Measurements from ENCODE around the gene ADK. TPM values are rescaled to one million over a fixed set of nuclear protein-coding genes. Genes with fewer than 3 reads are reported as not detected.

ADK gene
- total and polyA plus RNA-seq, 7 experiments from 2014 or later: 20.7 to 43.8 (median 25.3) TPM

DNA sequence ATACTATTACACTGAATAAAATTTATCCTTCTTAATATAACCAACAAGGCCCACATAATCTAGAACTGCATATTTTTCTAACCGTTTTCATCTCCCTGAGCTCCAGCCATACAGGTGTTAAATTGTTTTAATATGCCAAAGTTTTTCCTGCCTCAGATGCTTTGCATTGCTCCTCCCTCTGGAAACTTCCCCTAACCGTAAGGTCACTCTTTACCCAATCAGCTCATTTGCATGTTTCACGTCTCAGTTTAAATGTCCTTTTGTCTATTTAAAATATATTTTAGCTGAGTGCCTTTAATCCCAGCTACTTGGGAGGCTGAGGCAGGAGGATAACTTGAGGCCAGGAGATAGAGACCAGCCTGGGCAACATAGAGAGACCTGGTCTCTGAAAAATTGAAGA is 228.5 kb downstream of the ADK start:
- peaks cover 7 to 31% of the 10 kb centered on the region in 2 donors for H3K4me1 ChIP-seq (ENCODE audit: control insufficient read depth in 2 of 2, insufficient read depth in 2 of 2, low read length in 2 of 2)

DNA sequence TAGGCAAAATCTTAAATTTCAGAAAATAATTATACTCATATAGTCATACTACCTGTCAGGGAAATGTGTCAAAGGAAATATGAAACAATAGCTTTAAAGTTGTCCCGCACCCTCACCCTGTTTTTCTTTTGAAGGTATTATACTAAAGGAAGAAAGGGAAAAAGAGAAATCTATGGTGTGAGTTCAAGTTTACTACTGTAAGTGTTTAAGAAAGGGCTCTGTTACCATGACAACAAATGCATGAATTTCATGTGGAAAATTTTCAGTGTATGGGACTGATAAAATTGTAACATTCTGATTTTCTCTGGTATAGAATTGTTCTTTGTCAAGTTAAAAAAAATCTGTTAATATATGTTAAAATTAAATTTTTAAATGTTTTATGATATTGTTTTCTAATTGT is 229.8 kb downstream of the ADK start:
- H3K4me1 ChIP-seq (ENCODE audit: control insufficient read depth in 2 of 2, insufficient read depth in 2 of 2, low read length in 2 of 2): peaks cover 7 to 35% of the 10 kb centered on the region in 2 donors
- Mint-ChIP-seq H3K9me3 (peaks cover 0 to 3% (median 0%) of the 10 kb centered on the region in 11 donors), H3K27me3 (no peaks in the 10 kb centered on the region), H3K27ac (peak overlapping the region in 1 of 9 donors; percentile 82), H3K36me3 (peaks cover 3 to 23% (median 7%) of the 10 kb centered on the region in 5 donors), H3K4me3 (peak overlapping the region in 1 of 10 donors; percentile 46), H3K4me1 (peaks cover 21 to 62% (median 41%) of the 10 kb centered on the region in 7 donors)
- no peaks in the 10 kb centered on the region for H3K27me3 ChIP-seq (ENCODE audit: control insufficient read depth in 2 of 2, insufficient read depth in 2 of 2, low read length in 2 of 2)
- H3K27ac ChIP-seq (ENCODE audit: low read depth, low read length): no peak overlapping the region
- H3K4me3 ChIP-seq (ENCODE audit: low read length): no peak overlapping the region
- intact Hi-C loops (cut with micrococcal nuclease): no loop called here
- ChIA-PET CTCF (no interaction called here), POLR2A (interaction anchor here (0.7 kb wide), 1 partner anchor 60 kb away, joined by 3 read pairs; no protein-coding TSS in a partner anchor)
- H3K36me3 ChIP-seq (ENCODE audit: control insufficient read depth in 2 of 3, insufficient read depth in 3 of 3, low read length in 3 of 3): no peaks in the 10 kb centered on the region
- DNase-seq (peak in 1 of 9 donors; percentile 29), ATAC-seq (no peak)
- no peaks in the 10 kb centered on the region for H3K9me3 ChIP-seq (ENCODE audit: control insufficient read depth in 2 of 3, low read length in 3 of 3)

More for the DNA sequence above, 228.5 kb downstream of the ADK start:
- no peaks in the 10 kb centered on the region for H3K9me3 Mint-ChIP-seq
- no peak overlapping the region for H3K4me3 Mint-ChIP-seq
- no peak overlapping the region for H3K4me3 ChIP-seq (ENCODE audit: low read length)
- H3K9me3 ChIP-seq (ENCODE audit: control insufficient read depth in 2 of 3, low read length in 3 of 3): no peaks in the 10 kb centered on the region
- CTCF ChIA-PET: no interaction called here
- no peaks in the 10 kb centered on the region for H3K27me3 ChIP-seq (ENCODE audit: control insufficient read depth in 2 of 2, insufficient read depth in 2 of 2, low read length in 2 of 2)
- H3K27ac ChIP-seq (ENCODE audit: low read depth, low read length): no peak overlapping the region
- POLR2A ChIA-PET: no interaction called here
- H3K36me3 ChIP-seq (ENCODE audit: control insufficient read depth in 2 of 3, insufficient read depth in 3 of 3, low read length in 3 of 3): no peaks in the 10 kb centered on the region
- DNase-seq: no peak
- H3K27ac Mint-ChIP-seq: peak overlapping the region in 4 of 9 donors; percentile 9 to 69 (median 54)
- no peak for ATAC-seq
- H3K4me1 Mint-ChIP-seq: peaks cover 15 to 50% (median 34%) of the 10 kb centered on the region in 7 donors
- H3K27me3 Mint-ChIP-seq: no peaks in the 10 kb centered on the region
- H3K36me3 Mint-ChIP-seq: peaks cover 3 to 21% (median 7%) of the 10 kb centered on the region in 5 donors
- intact Hi-C loops (cut with micrococcal nuclease): no loop called here

DNA sequence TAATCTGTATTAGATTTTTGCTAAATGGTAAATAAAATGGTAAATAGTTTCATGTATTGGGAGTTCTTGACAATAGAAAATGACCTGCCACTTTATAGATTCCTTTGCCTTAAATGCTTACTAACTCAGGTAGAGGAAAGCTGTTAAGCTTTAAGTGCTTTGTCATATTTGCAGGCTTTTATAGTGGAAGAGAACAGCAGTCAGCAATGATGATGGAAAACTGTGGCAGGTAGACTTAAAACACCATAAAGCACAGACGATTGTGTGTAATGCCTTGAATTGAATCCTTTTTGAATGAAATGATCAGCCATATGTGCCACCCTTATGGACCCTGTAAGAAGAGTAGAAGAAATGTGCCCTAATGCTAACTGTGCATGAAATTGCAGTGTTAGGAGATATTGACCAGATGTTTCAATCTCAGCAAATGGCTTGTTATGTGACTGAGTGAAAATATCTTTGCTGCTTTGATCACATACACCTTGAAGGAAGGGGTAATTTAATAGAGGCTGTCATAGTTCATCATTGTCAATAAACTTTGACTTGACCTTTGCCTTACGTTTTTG is 230.4 kb downstream of the ADK start:
- ChIA-PET CTCF (no interaction called here), POLR2A (no interaction called here)
- H3K27me3 Mint-ChIP-seq: no peaks in the 10 kb centered on the region
- H3K9me3 ChIP-seq (ENCODE audit: control insufficient read depth in 2 of 3, low read length in 3 of 3): no peaks in the 10 kb centered on the region
- H3K4me3 ChIP-seq (ENCODE audit: low read length): no peak overlapping the region
- peaks cover 7 to 35% of the 10 kb centered on the region in 2 donors for H3K4me1 ChIP-seq (ENCODE audit: control insufficient read depth in 2 of 2, insufficient read depth in 2 of 2, low read length in 2 of 2)
- DNase-seq (no peak), ATAC-seq (no peak)
- H3K27ac Mint-ChIP-seq: peak overlapping the region in 5 of 9 donors; percentile 0 to 89 (median 41)
- peaks cover 0 to 3% (median 0%) of the 10 kb centered on the region in 11 donors for H3K9me3 Mint-ChIP-seq
- H3K36me3 ChIP-seq (ENCODE audit: control insufficient read depth in 2 of 3, insufficient read depth in 3 of 3, low read length in 3 of 3): no peaks in the 10 kb centered on the region
- intact Hi-C loops (cut with micrococcal nuclease): no loop called here
- H3K36me3 Mint-ChIP-seq: peaks cover 3 to 25% (median 7%) of the 10 kb centered on the region in 5 donors
- no peak overlapping the region for H3K27ac ChIP-seq (ENCODE audit: low read depth, low read length)
- H3K4me1 Mint-ChIP-seq: peaks cover 21 to 62% (median 41%) of the 10 kb centered on the region in 7 donors
- H3K27me3 ChIP-seq (ENCODE audit: control insufficient read depth in 2 of 2, insufficient read depth in 2 of 2, low read length in 2 of 2): no peaks in the 10 kb centered on the region
- H3K4me3 Mint-ChIP-seq: peak overlapping the region in 2 of 10 donors; percentile 4 to 69

DNA sequence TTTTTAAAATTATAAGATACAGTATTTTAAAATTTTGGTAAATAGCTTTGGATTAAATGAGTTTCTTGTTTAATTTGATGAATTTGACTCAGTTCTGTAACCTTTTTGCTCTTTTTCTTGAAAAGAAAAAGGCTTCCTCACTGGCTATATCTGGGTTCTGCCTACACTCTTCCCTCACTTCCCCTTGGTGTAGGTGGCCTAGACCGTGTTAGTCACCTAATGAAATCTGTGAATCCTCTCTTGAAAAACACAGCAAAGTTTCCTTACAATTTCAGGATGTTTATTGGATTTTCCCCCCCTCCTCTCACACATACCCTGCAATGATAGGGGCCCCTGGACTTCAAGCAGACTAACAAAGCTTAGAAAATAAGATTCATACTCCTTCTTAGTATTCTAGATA is 231.6 kb downstream of the ADK start:
- intact Hi-C loops (cut with micrococcal nuclease): loop anchor here in 1 of 2 donors (1.0 kb wide), 1 partner anchor 8 kb away; no protein-coding TSS in a partner anchor
- ATAC-seq: no peak
- POLR2A ChIA-PET: interaction anchor here (0.7 kb wide), 1 partner anchor 47 kb away, joined by 4 read pairs; no protein-coding TSS in a partner anchor

GRCh38 chr10:74383642-74384041 is 232.6 kb downstream of the ADK start:
- H3K4me3 Mint-ChIP-seq: peak overlapping the region in 6 of 10 donors; percentile 12 to 82 (median 42)
- ATAC-seq: no peak
- H3K4me3 ChIP-seq (ENCODE audit: low read length): no peak overlapping the region

More for the DNA sequence above, 231.6 kb downstream of the ADK start:
- Mint-ChIP-seq H3K27ac (peak overlapping the region in 6 of 9 donors; percentile 25 to 88 (median 82)), H3K9me3 (peaks cover 0 to 3% (median 0%) of the 10 kb centered on the region in 11 donors), H3K36me3 (peaks cover 0 to 19% (median 12%) of the 10 kb centered on the region in 5 donors), H3K4me1 (peaks cover 21 to 55% (median 41%) of the 10 kb centered on the region in 7 donors), H3K27me3 (no peaks in the 10 kb centered on the region), H3K4me3 (peak overlapping the region in 6 of 10 donors; percentile 6 to 61 (median 50))
- no peaks in the 10 kb centered on the region for H3K27me3 ChIP-seq (ENCODE audit: control insufficient read depth in 2 of 2, insufficient read depth in 2 of 2, low read length in 2 of 2)
- CTCF ChIA-PET: interaction anchor here (0.5 kb wide), 1 partner anchor 605 kb away, joined by 3 read pairs; no protein-coding TSS in a partner anchor
- no peaks in the 10 kb centered on the region for H3K36me3 ChIP-seq (ENCODE audit: control insufficient read depth in 2 of 3, insufficient read depth in 3 of 3, low read length in 3 of 3)
- H3K9me3 ChIP-seq (ENCODE audit: control insufficient read depth in 2 of 3, low read length in 3 of 3): no peaks in the 10 kb centered on the region
- DNase-seq: no peak
- H3K27ac ChIP-seq (ENCODE audit: low read depth, low read length): no peak overlapping the region
- H3K4me3 ChIP-seq (ENCODE audit: low read length): no peak overlapping the region
- peaks cover 7 to 35% of the 10 kb centered on the region in 2 donors for H3K4me1 ChIP-seq (ENCODE audit: control insufficient read depth in 2 of 2, insufficient read depth in 2 of 2, low read length in 2 of 2)

GRCh38 chr10:74384615-74385183 is 233.7 kb downstream of the ADK start:
- intact Hi-C loops (cut with micrococcal nuclease): no loop called here
- H3K4me3 Mint-ChIP-seq: peak overlapping the region in 2 of 10 donors; percentile 8 to 48
- peak overlapping the region in 5 of 9 donors; percentile 13 to 99 (median 52) for H3K27ac Mint-ChIP-seq

More at GRCh38 chr10:74383642-74384041, 232.6 kb downstream of the ADK start:
- Mint-ChIP-seq H3K36me3 (peaks cover 0 to 16% (median 9%) of the 10 kb centered on the region in 5 donors), H3K9me3 (peaks cover 0 to 3% (median 0%) of the 10 kb centered on the region in 11 donors), H3K4me1 (peaks cover 21 to 56% (median 41%) of the 10 kb centered on the region in 7 donors), H3K27me3 (no peaks in the 10 kb centered on the region), H3K27ac (peak overlapping the region in 8 of 9 donors; percentile 35 to 99 (median 80))
- Histone ChIP-seq H3K9me3 (ENCODE audit: control insufficient read depth in 2 of 3, low read length in 3 of 3) (no peaks in the 10 kb centered on the region), H3K36me3 (ENCODE audit: control insufficient read depth in 2 of 3, insufficient read depth in 3 of 3, low read length in 3 of 3) (no peaks in the 10 kb centered on the region), H3K27me3 (ENCODE audit: control insufficient read depth in 2 of 2, insufficient read depth in 2 of 2, low read length in 2 of 2) (no peaks in the 10 kb centered on the region), H3K4me1 (ENCODE audit: control insufficient read depth in 2 of 2, insufficient read depth in 2 of 2, low read length in 2 of 2) (peaks cover 7 to 35% of the 10 kb centered on the region in 2 donors), H3K27ac (ENCODE audit: low read depth, low read length) (no peak overlapping the region)
- ChIA-PET CTCF (interaction anchor here (0.6 kb wide), 1 partner anchor 30 kb away, joined by 3 read pairs; no protein-coding TSS in a partner anchor), POLR2A (no interaction called here)
- intact Hi-C loops (cut with micrococcal nuclease): no loop called here
- peak in 4 of 9 donors; percentile 8 to 44 (median 14) for DNase-seq

More at GRCh38 chr10:74384615-74385183, 233.7 kb downstream of the ADK start:
- Histone ChIP-seq H3K9me3 (ENCODE audit: control insufficient read depth in 2 of 3, low read length in 3 of 3) (no peaks in the 10 kb centered on the region), H3K4me3 (ENCODE audit: low read length) (no peak overlapping the region), H3K27me3 (ENCODE audit: control insufficient read depth in 2 of 2, insufficient read depth in 2 of 2, low read length in 2 of 2) (no peaks in the 10 kb centered on the region), H3K36me3 (ENCODE audit: control insufficient read depth in 2 of 3, insufficient read depth in 3 of 3, low read length in 3 of 3) (no peaks in the 10 kb centered on the region), H3K27ac (ENCODE audit: low read depth, low read length) (no peak overlapping the region), H3K4me1 (ENCODE audit: control insufficient read depth in 2 of 2, insufficient read depth in 2 of 2, low read length in 2 of 2) (peaks cover 7 to 35% of the 10 kb centered on the region in 2 donors)
- Mint-ChIP-seq H3K27me3 (no peaks in the 10 kb centered on the region), H3K9me3 (peaks cover 0 to 3% (median 0%) of the 10 kb centered on the region in 11 donors), H3K4me1 (peaks cover 21 to 61% (median 41%) of the 10 kb centered on the region in 7 donors), H3K36me3 (peaks cover 0 to 11% (median 6%) of the 10 kb centered on the region in 5 donors)
- ChIA-PET CTCF (no interaction called here), POLR2A (interaction anchor here (0.6 kb wide), 1 partner anchor 126 kb away, joined by 4 read pairs; no protein-coding TSS in a partner anchor)
- DNase-seq (no peak), ATAC-seq (no peak)
